Measurements from ENCODE around the gene SHROOM3.

- TF ChIP-seq POLR2AphosphoS5 (IDR thresholded peaks at IDR 0.05) (no peak), CTCF (IDR thresholded peaks at IDR 0.05) (no peak), EP300 (IDR thresholded peaks at IDR 0.05) (no peak)
These were observed 14.8 kb upstream of the SHROOM3 start for GRCh38 chr4:76420188-76420761.
